Upper lobe of left lung (tissue), 4 donors: ENCODE data around the gene CRYGB.

Experiments
- CTCF ChIP-seq, 6 experiments: fragments of 450-650 bp in 4 of 6; fragments of 200-600 bp in 2 of 6; sonication (generic) in 2 of 6; IDR thresholded peaks; one replicate each; pipeline ENCODE4 v1.5.1; 2016 to 2019; ENCODE audit warnings: antibody characterized with exemption in 6 of 6
- POLR2A ChIP-seq, 4 donors: fragments of 450-650 bp; IDR thresholded peaks; one replicate each; pipeline ENCODE4 v1.5.1; 2016 to 2017; ENCODE audit warnings: antibody characterized with exemption in 4 of 4, mild to moderate bottlenecking in 2 of 4
- POLR2AphosphoS5 ChIP-seq, 2 donors: sonication (generic); formaldehyde crosslinking; IDR thresholded peaks; one replicate each; pipeline ENCODE4 v1.5.1; 2017; ENCODE audit warnings: antibody characterized with exemption in 2 of 2

GRCh38 chr2:208098267-208098666, 47.7 kb downstream of the CRYGB start:
- TF ChIP-seq POLR2A (IDR thresholded peaks at IDR 0.05) (no peak), CTCF (IDR thresholded peaks at IDR 0.05) (no peak), POLR2AphosphoS5 (IDR thresholded peaks at IDR 0.05) (no peak)
